Caco-2 (cell line): Measurements from ENCODE around the gene B3GALT4. TPM values are rescaled to one million over a fixed set of nuclear protein-coding genes. Genes with fewer than 3 reads are reported as not detected.

ENCODE experiments used
- BruUV-seq: library from RNA; stranded (reverse); fragments of 400-500 nt; replicated peaks from 2 replicates; lab custom pipeline; 2021; lab: Mats Ljungman, UMichigan
- CTCF ChIA-PET: fragments of 300-600 bp; sonication (Branson Sonifier 250); formaldehyde crosslinking; loops from one replicate; lab custom pipeline; 2022; ENCODE audit warnings: antibody characterized with exemption; lab: Charles Lee
- POLR2A ChIA-PET: fragments of 300-600 bp; sonication (Branson Sonifier 250); formaldehyde crosslinking; loops from one replicate; lab custom pipeline; 2022; ENCODE audit warnings: antibody characterized with exemption; lab: Charles Lee
- DNase-seq, 2 experiments: peaks; one replicate each; pipeline versions ENCODE4 v3.0.0 to v3.0.0-alpha.2; 2020 to 2022
- H3K27me3 ChIP-seq: replicated peaks from 2 replicates; pipeline ENCODE4 v1.6.0; 2011; ENCODE audit warnings: low read length; ENCODE audit not compliant: control insufficient read depth, insufficient read depth
- H3K36me3 ChIP-seq: 2 replicates; pipeline ENCODE4 v1.5.1; 2011; ENCODE audit warnings: low read length; ENCODE audit not compliant: control insufficient read depth, insufficient read depth
- H3K4me1 ChIP-seq: fragments of 250-450 bp; sonication (Bioruptor Pico); 2 replicates; pipeline ENCODE4 v1.5.1; 2020; ENCODE audit warnings: mild to moderate bottlenecking
- H3K4me3 ChIP-seq: 2 replicates; pipeline ENCODE4 v1.5.1; 2011; ENCODE audit warnings: low read depth, mild to moderate bottlenecking, control low read depth, low read length
- H3K9me3 ChIP-seq: fragments of 250-450 bp; sonication (Bioruptor Pico); 2 replicates; pipeline ENCODE4 v1.5.1; 2020; ENCODE audit warnings: mild to moderate bottlenecking, moderate library complexity
- H3K27ac Mint-ChIP-seq: one replicate; pipeline ENCODE4 v1.8.0; 2022; ENCODE audit warnings: mixed read lengths; ENCODE audit not compliant: unreplicated experiment
- H3K27me3 Mint-ChIP-seq: one replicate; pipeline ENCODE4 v1.8.0; 2022; ENCODE audit warnings: mixed read lengths; ENCODE audit not compliant: insufficient read depth, unreplicated experiment
- H3K36me3 Mint-ChIP-seq: one replicate; pipeline ENCODE4 v1.8.0; 2022; ENCODE audit warnings: mild to moderate bottlenecking, mixed read lengths; ENCODE audit not compliant: insufficient read depth, unreplicated experiment
- H3K4me1 Mint-ChIP-seq: one replicate; pipeline ENCODE4 v1.8.0; 2022; ENCODE audit warnings: low read depth, mixed read lengths; ENCODE audit not compliant: unreplicated experiment
- H3K4me3 Mint-ChIP-seq: one replicate; pipeline ENCODE4 v1.8.0; 2022; ENCODE audit warnings: mild to moderate bottlenecking, moderate library complexity, mixed read lengths; ENCODE audit not compliant: unreplicated experiment
- H3K9me3 Mint-ChIP-seq: one replicate; pipeline ENCODE4 v1.8.0; 2022; ENCODE audit warnings: mixed read lengths; ENCODE audit not compliant: unreplicated experiment
- CTCF ChIP-seq, 2 experiments: fragments of 200-600 bp in 1 of 2; IDR thresholded peaks; 1 replicate in 1 of 2; 2 replicates in 1 of 2; pipeline versions ENCODE4 v1.5.1 to v1.8.0; 2011 to 2022; ENCODE audit warnings: antibody characterized with exemption in 1 of 2, control low read depth in 1 of 2, inconsistent platforms in 1 of 2, low read depth in 1 of 2, low read length in 1 of 2, mild to moderate bottlenecking in 1 of 2, moderate library complexity in 1 of 2; ENCODE audit not compliant: insufficient read depth in 1 of 2, severe bottlenecking in 1 of 2, unreplicated experiment in 1 of 2
- intact Hi-C: fragments of 100-400 bp; cut with micrococcal nuclease; formaldehyde crosslinking; loops from one replicate; pipeline ENCODE4 v1.10.0; 2022; ENCODE audit not compliant: unreplicated experiment
- total RNA-seq: library from RNA; stranded (reverse); gene quantifications from 2 replicates; pipeline ENCODE4 v1.2.3, GENCODE V29; 2022

The B3GALT4 gene
- total RNA-seq, 1 experiment from 2014 or later: 0.34 TPM

- H3K9me3 Mint-ChIP-seq: no peaks in the 10 kb centered on the region
- H3K27me3 Mint-ChIP-seq: no peaks in the 10 kb centered on the region
- TF ChIP-seq CTCF (IDR thresholded peaks at IDR 0.05; ENCODE audit: insufficient read depth in 1 of 2, low read depth in 1 of 2, low read length in 1 of 2, severe bottlenecking in 1 of 2, unreplicated experiment in 1 of 2): no peak
- no TSS peak for BruUV-seq
- ChIA-PET CTCF (no interaction called here), POLR2A (no interaction called here)
- Histone ChIP-seq H3K4me1 (peaks cover 22% of the 10 kb centered on the region), H3K36me3 (peaks cover 5% of the 10 kb centered on the region), H3K4me3 (peak overlapping the region; percentile 85), H3K27me3 (no peaks in the 10 kb centered on the region), H3K9me3 (no peaks in the 10 kb centered on the region)
- H3K27ac Mint-ChIP-seq: peak overlapping the region; percentile 97
- intact Hi-C loops: loop anchor here (5.0 kb wide), 1 partner anchor 32 kb away; no protein-coding TSS in a partner anchor
- peak overlapping the region; percentile 98 for H3K4me3 Mint-ChIP-seq
- DNase-seq: peak in 1 of 2 experiments; percentile 13
- H3K4me1 Mint-ChIP-seq: peaks cover 26% of the 10 kb centered on the region
- H3K36me3 Mint-ChIP-seq: peaks cover 62% of the 10 kb centered on the region
These were observed 38.2 kb downstream of the B3GALT4 start for GRCh38 chr6:33314943-33315792.

GRCh38 chr6:33315793-33316602 is 39.1 kb downstream of the B3GALT4 start:
- Histone ChIP-seq H3K27me3 (no peaks in the 10 kb centered on the region), H3K4me1 (peaks cover 22% of the 10 kb centered on the region), H3K4me3 (no peak overlapping the region), H3K36me3 (peaks cover 5% of the 10 kb centered on the region), H3K9me3 (no peaks in the 10 kb centered on the region)
- Mint-ChIP-seq H3K4me1 (peaks cover 31% of the 10 kb centered on the region), H3K9me3 (no peaks in the 10 kb centered on the region), H3K27me3 (no peaks in the 10 kb centered on the region), H3K36me3 (peaks cover 64% of the 10 kb centered on the region), H3K4me3 (peak overlapping the region; percentile 98), H3K27ac (peak overlapping the region; percentile 97)
- ChIA-PET CTCF (no interaction called here), POLR2A (no interaction called here)
- intact Hi-C loops: no loop called here
- no TSS peak for BruUV-seq
- TF ChIP-seq CTCF (IDR thresholded peaks at IDR 0.05; ENCODE audit: insufficient read depth in 1 of 2, low read depth in 1 of 2, low read length in 1 of 2, severe bottlenecking in 1 of 2, unreplicated experiment in 1 of 2): no peak
- no peak for DNase-seq
